IMR-90 (cell line): ENCODE data around the gene H1-8. TPM values are rescaled to one million over a fixed set of nuclear protein-coding genes. Genes with fewer than 3 reads are reported as not detected.

Experiments
- ATAC-seq: fragments of 200-7000 bp; cut with Tn5 transposase; 2 replicates; pipeline ENCODE4 v1.9.1; 2020; ENCODE audit warnings: low read depth, mild to moderate bottlenecking, moderate library complexity
- BruUV-seq: library from RNA; stranded (reverse); fragments of 400-500 nt; replicated peaks from 2 replicates; lab custom pipeline; 2021; lab: Mats Ljungman, UMichigan
- CTCF ChIA-PET: fragments of 300-600 bp; formaldehyde crosslinking; extraction: SDS; loops from one replicate; lab custom pipeline; 2021; ENCODE audit warnings: antibody characterized with exemption; lab: Yijun Ruan, JAX
- POLR2A ChIA-PET: fragments of 300-600 bp; sonication (Branson Sonifier 250); formaldehyde crosslinking; loops from one replicate; lab custom pipeline; 2022; ENCODE audit warnings: antibody characterized with exemption; ENCODE audit not compliant: unreplicated experiment; lab: Charles Lee
- DNase-seq: peaks from one replicate; pipeline ENCODE4 v3.0.0; 2013
- H2AFZ ChIP-seq: replicated peaks from 2 replicates; pipeline ENCODE3; 2013; ENCODE audit warnings: low read length, mild to moderate bottlenecking; ENCODE audit not compliant: poor library complexity
- H2AK5ac ChIP-seq: 2 replicates; pipeline ENCODE4 v1.6.1; 2013; ENCODE audit warnings: low read depth, low read length, inconsistent platforms
- H2AK9ac ChIP-seq: replicated peaks from 2 replicates; pipeline ENCODE3; 2013; ENCODE audit warnings: mild to moderate bottlenecking, low read depth, low read length, moderate library complexity; ENCODE audit not compliant: poor library complexity
- H2BK120ac ChIP-seq: 2 replicates; pipeline ENCODE4 v1.6.1; 2013; ENCODE audit warnings: low read depth, low read length, inconsistent platforms
- H2BK15ac ChIP-seq: 3 replicates; pipeline ENCODE4 v1.6.1; 2013; ENCODE audit warnings: low read depth, low read length, inconsistent platforms
- H2BK20ac ChIP-seq: 2 replicates; pipeline ENCODE4 v1.6.1; 2013; ENCODE audit warnings: low read depth, mild to moderate bottlenecking, inconsistent platforms, low read length, moderate library complexity
- H2BK5ac ChIP-seq: 2 replicates; pipeline ENCODE4 v1.6.1; 2013; ENCODE audit warnings: mild to moderate bottlenecking, low read depth, low read length, inconsistent platforms; ENCODE audit not compliant: poor library complexity, severe bottlenecking
- H3K14ac ChIP-seq: replicated peaks from 2 replicates; pipeline ENCODE4 v1.6.1; 2013; ENCODE audit warnings: low read depth, low read length, inconsistent platforms
- H3K18ac ChIP-seq: 2 replicates; pipeline ENCODE4 v1.6.1; 2013; ENCODE audit warnings: low read depth, low read length, control low read depth
- H3K23ac ChIP-seq: 2 replicates; pipeline ENCODE4 v1.6.1; 2013; ENCODE audit warnings: low read depth, low read length, inconsistent platforms
- H3K27ac ChIP-seq: 2 replicates; pipeline ENCODE4 v1.5.1; 2013; ENCODE audit warnings: mild to moderate bottlenecking, control low read depth, low read length; ENCODE audit not compliant: insufficient read depth
- H3K27me3 ChIP-seq: 2 replicates; pipeline ENCODE4 v1.6.1; 2013; ENCODE audit warnings: low read length; ENCODE audit not compliant: control insufficient read depth, insufficient read depth
- H3K36me3 ChIP-seq: 2 replicates; pipeline ENCODE4 v1.6.1; 2013; ENCODE audit warnings: low read length, mixed read lengths; ENCODE audit not compliant: control insufficient read depth, insufficient read depth
- H3K4ac ChIP-seq: 2 replicates; pipeline ENCODE4 v1.6.1; 2013; ENCODE audit warnings: low read depth, low read length, inconsistent platforms
- H3K4me1 ChIP-seq: 2 replicates; pipeline ENCODE4 v1.6.1; 2013; ENCODE audit warnings: low read length, mixed read lengths; ENCODE audit not compliant: control insufficient read depth, insufficient read depth
- H3K4me2 ChIP-seq: 2 replicates; pipeline ENCODE4 v1.6.1; 2013; ENCODE audit warnings: low read depth, mild to moderate bottlenecking, control low read depth, low read length, moderate library complexity
- H3K4me3 ChIP-seq: 2 replicates; pipeline ENCODE4 v1.5.1; 2013; ENCODE audit warnings: low read depth, mild to moderate bottlenecking, control low read depth, low read length, moderate library complexity; ENCODE audit not compliant: insufficient read depth
- H3K56ac ChIP-seq: 2 replicates; pipeline ENCODE4 v1.6.1; 2013; ENCODE audit warnings: low read length, inconsistent platforms; ENCODE audit not compliant: insufficient read depth; ENCODE audit errors: extremely low read depth
- H3K79me1 ChIP-seq, 2 experiments: 2 replicates each; pipeline ENCODE4 v1.6.1; 2013; ENCODE audit warnings: low read length in 2 of 2, inconsistent platforms in 1 of 2, low read depth in 1 of 2
- H3K9ac ChIP-seq: 2 replicates; pipeline ENCODE4 v1.6.1; 2013; ENCODE audit warnings: low read depth, low read length, control low read depth
- H3K9me1 ChIP-seq: 2 replicates; pipeline ENCODE4 v1.6.1; 2013; ENCODE audit warnings: low read length, inconsistent platforms; ENCODE audit not compliant: insufficient read depth
- H3K9me3 ChIP-seq: 2 replicates; pipeline ENCODE4 v1.6.1; 2013; ENCODE audit warnings: low read length; ENCODE audit not compliant: control insufficient read depth, insufficient read depth
- H4K20me1 ChIP-seq: 2 replicates; pipeline ENCODE4 v1.6.1; 2013; ENCODE audit warnings: low read length, inconsistent platforms; ENCODE audit not compliant: insufficient read depth
- H4K5ac ChIP-seq: 2 replicates; pipeline ENCODE4 v1.6.1; 2013; ENCODE audit warnings: mild to moderate bottlenecking, low read depth, low read length, control low read depth
- H4K8ac ChIP-seq, 2 experiments: 2 replicates each; pipeline ENCODE4 v1.6.1; 2013; ENCODE audit warnings: low read depth in 2 of 2, low read length in 2 of 2, control low read depth in 1 of 2, inconsistent platforms in 1 of 2
- H4K91ac ChIP-seq: 2 replicates; pipeline ENCODE4 v1.6.1; 2013; ENCODE audit warnings: low read depth, low read length, inconsistent platforms; ENCODE audit not compliant: insufficient read depth
- NFE2L2 ChIP-seq: fragments of 150-350 bp; IDR thresholded peaks from 2 replicates; pipeline ENCODE4 v1.6.1; 2016; ENCODE audit warnings: low read depth, mild to moderate bottlenecking, low read length
- POLR2A ChIP-seq: IDR thresholded peaks from 2 replicates; pipeline ENCODE4 v1.6.1; 2012; ENCODE audit warnings: mild to moderate bottlenecking, low read depth, low read length
- whole genome bisulfite sequencing, 2 experiments: methylation state at CpG; one replicate each; pipeline versions ENCODE4 v1.1.5 to v1.1.7; 2013; ENCODE audit warnings: missing lambda C conversion rate in 2 of 2; ENCODE audit not compliant: insufficient read length in 1 of 2; ENCODE audit errors: extremely low coverage in 2 of 2; 5-methylcytosine and 5-hydroxymethylcytosine counted together
- dilution Hi-C: fragments of 300-500 bp; cut with HindIII; formaldehyde crosslinking; loops from one replicate; pipeline ENCODE4 v1.14.3; 2018; ENCODE audit warnings: low sequenced_read_pairs; ENCODE audit not compliant: unreplicated experiment
- in situ Hi-C: fragments of 300-500 bp; cut with MboI; formaldehyde crosslinking; loops from 3 replicates; pipeline ENCODE4 v1.14.3; 2019; ENCODE audit warnings: low sequenced_read_pairs, inconsistent platforms, mixed read lengths
- intact Hi-C: fragments of 100-400 bp; cut with micrococcal nuclease; formaldehyde crosslinking; loops from 2 replicates; pipeline ENCODE4 v1.10.0; 2022
- polyA plus RNA-seq, 3 experiments: library from polyadenylated mRNA; depleted of rRNA; stranded (reverse); fragments of >200 nt; gene quantifications; 2 replicates each; pipeline ENCODE4 v1.2.3, GENCODE V29; 2012; ENCODE audit warnings: low replicate concordance in 1 of 3
- total RNA-seq: library from RNA; depleted of rRNA; stranded (reverse); fragments of >200 nt; gene quantifications from 2 replicates; pipeline ENCODE4 v1.2.3, GENCODE V29; 2012

Gene H1-8
- total and polyA plus RNA-seq, 2 of the 4 experiments (the other 2 are of a cell fraction), result not detected

GRCh38 chr3:129572603-129573002 lies 29.6 kb downstream of the H1-8 start:
- no peaks in the 10 kb centered on the region for H3K27me3 ChIP-seq
- no peak overlapping the region for H2AFZ ChIP-seq
- no peak overlapping the region for H3K4me2 ChIP-seq
- peaks cover 4% of the 10 kb centered on the region; the same call in 1 of the 2 replicates for H3K4me1 ChIP-seq
- H3K14ac ChIP-seq, result no peak overlapping the region
- no peak overlapping the region for H3K23ac ChIP-seq
- no peaks in the 10 kb centered on the region for H3K9me1 ChIP-seq
- no peak overlapping the region for H2BK5ac ChIP-seq
- no peak overlapping the region for H2AK9ac ChIP-seq
- no peaks in the 10 kb centered on the region for H3K9me3 ChIP-seq
- no peak overlapping the region for H2BK120ac ChIP-seq
- H3K79me1 ChIP-seq, result no peaks in the 10 kb centered on the region; a peak in 1 of 4 replicates
- BruUV-seq, result no TSS peak
- H2AK5ac ChIP-seq, result no peak overlapping the region
- ChIA-PET POLR2A (no interaction called here), CTCF (no interaction called here)
- no peak overlapping the region for H4K91ac ChIP-seq
- H3K4ac ChIP-seq, result no peak overlapping the region
- no peak overlapping the region for H3K4me3 ChIP-seq
- H3K27ac ChIP-seq, result no peak overlapping the region
- no peak overlapping the region for H4K5ac ChIP-seq
- no peak overlapping the region for H3K9ac ChIP-seq
- no peak overlapping the region for H4K8ac ChIP-seq
- H3K36me3 ChIP-seq, result peaks cover 35% of the 10 kb centered on the region
- TF ChIP-seq NFE2L2 (no peak), POLR2A (no peak)
- DNase-seq (no peak), ATAC-seq (no peak)
- WGBS, 2 experiments, result 84% methylated on average over 11 of the region's 18 CpGs; no CpG with 5 or more reads in 1 of the 2 experiments
- dilution Hi-C loops, result no loop called here
- in situ Hi-C loops, result no loop called here
- no peak overlapping the region for H3K56ac ChIP-seq
- no peaks in the 10 kb centered on the region for H4K20me1 ChIP-seq
- H2BK15ac ChIP-seq, result no peak overlapping the region
- H3K18ac ChIP-seq, result no peak overlapping the region
- intact Hi-C loops, result no loop called here
- H2BK20ac ChIP-seq, result no peak overlapping the region
